Endothelial cell of umbilical vein (primary cell): ENCODE data around the gene CRYL1. TPM values are rescaled to one million over a fixed set of nuclear protein-coding genes. Genes with fewer than 3 reads are reported as not detected.

Experiments
- BruUV-seq: library from RNA; stranded (reverse); fragments of 400-500 nt; replicated peaks from 2 replicates; lab custom pipeline; 2021; lab: Mats Ljungman, UMichigan
- CTCF ChIA-PET: fragments of 300-600, 350-600 bp; sonication (Branson Sonifier 250); formaldehyde crosslinking; loops from one replicate; lab custom pipeline; 2021; ENCODE audit warnings: antibody characterized with exemption, inconsistent platforms; lab: Charles Lee
- POLR2A ChIA-PET: fragments of 300-600, 350-600 bp; sonication (Branson Sonifier 250); formaldehyde crosslinking; loops from one replicate; lab custom pipeline; 2021; ENCODE audit warnings: antibody characterized with exemption, inconsistent platforms; lab: Charles Lee
- DNase-seq: peaks from one replicate; pipeline ENCODE4 v3.0.0-alpha.2; 2011; ENCODE audit warnings: low read depth, low spot score
- FAIRE-seq: peaks from 2 replicates; lab custom pipeline; 2011; peaks lifted over from hg19 to GRCh38; lab: Jason Lieb, UNC
- H2AFZ ChIP-seq: 2 replicates; pipeline ENCODE4 v1.6.0; 2012; ENCODE audit warnings: low read depth, low read length, control low read depth, inconsistent platforms
- H3K27ac ChIP-seq: 2 replicates; pipeline ENCODE4 v1.5.1; 2011; ENCODE audit warnings: low read depth, mild to moderate bottlenecking, control low read depth, low read length, moderate library complexity; ENCODE audit not compliant: insufficient read depth
- H3K27me3 ChIP-seq, 2 experiments: 2 replicates each; pipeline versions ENCODE4 v1.6.0 to v1.6.1; 2011; ENCODE audit warnings: low read length in 2 of 2, mixed read lengths in 1 of 2; ENCODE audit not compliant: control insufficient read depth in 2 of 2, insufficient read depth in 2 of 2
- H3K36me3 ChIP-seq, 2 experiments: 2 replicates in 1 of 2; 3 replicates in 1 of 2; pipeline ENCODE4 v1.5.1; 2011; ENCODE audit warnings: low read length in 2 of 2, mild to moderate bottlenecking in 1 of 2, moderate library complexity in 1 of 2; ENCODE audit not compliant: control insufficient read depth in 2 of 2, insufficient read depth in 2 of 2; ENCODE audit errors: extremely low read depth in 1 of 2
- H3K4me1 ChIP-seq: 3 replicates; pipeline ENCODE4 v1.5.1; 2011; ENCODE audit warnings: mild to moderate bottlenecking, low read length; ENCODE audit not compliant: control insufficient read depth, insufficient read depth; ENCODE audit errors: extremely low read depth
- H3K4me2 ChIP-seq: 2 replicates; pipeline ENCODE4 v1.6.1; 2011; ENCODE audit warnings: low read length, control low read depth, mixed read lengths; ENCODE audit not compliant: insufficient read depth
- H3K4me3 ChIP-seq, 3 experiments: fragments of 200-600 bp in 1 of 3; sonication (generic), shearing (Covaris generic) in 1 of 3; replicated peaks in 1 of 3; 2 replicates each; pipeline ENCODE4 v1.5.1; 2011 to 2016; ENCODE audit warnings: control low read depth in 3 of 3, low read length in 3 of 3, mild to moderate bottlenecking in 2 of 3, inconsistent platforms in 1 of 3, low read depth in 1 of 3, moderate library complexity in 1 of 3; ENCODE audit not compliant: insufficient read depth in 1 of 3
- H3K79me2 ChIP-seq: 2 replicates; pipeline ENCODE4 v1.6.0; 2012; ENCODE audit warnings: low read length, inconsistent platforms; ENCODE audit not compliant: control insufficient read depth, insufficient read depth
- H3K9ac ChIP-seq: replicated peaks from 2 replicates; pipeline ENCODE3; 2011; ENCODE audit warnings: low read length, control low read depth; ENCODE audit not compliant: insufficient read depth; ENCODE audit errors: extremely low read depth
- H3K9me1 ChIP-seq: replicated peaks from 3 replicates; pipeline ENCODE4 v1.6.0; 2011; ENCODE audit warnings: mild to moderate bottlenecking, low read length; ENCODE audit not compliant: control insufficient read depth, insufficient read depth; ENCODE audit errors: extremely low read depth
- H3K9me3 ChIP-seq: replicated peaks from 2 replicates; pipeline ENCODE4 v1.5.1; 2012; ENCODE audit warnings: low read length, inconsistent platforms; ENCODE audit not compliant: control insufficient read depth, insufficient read depth
- H4K20me1 ChIP-seq: replicated peaks from 2 replicates; pipeline ENCODE3; 2011; ENCODE audit warnings: mild to moderate bottlenecking, low read length; ENCODE audit not compliant: control insufficient read depth, insufficient read depth; ENCODE audit errors: extremely low read depth
- CTCF ChIP-seq, 2 donors: IDR thresholded peaks; 1 replicate in 1 of 2; 2 replicates in 1 of 2; pipeline ENCODE4 v1.5.1; 2011; ENCODE audit warnings: low read length in 2 of 2, mild to moderate bottlenecking in 2 of 2, moderate library complexity in 2 of 2, control low read depth in 1 of 2, inconsistent platforms in 1 of 2, low read depth in 1 of 2; ENCODE audit not compliant: insufficient read depth in 1 of 2; ENCODE audit errors: extremely low read depth in 1 of 2
- EZH2 ChIP-seq: IDR thresholded peaks from 2 replicates; pipeline ENCODE4 v1.6.1; 2012; ENCODE audit warnings: borderline replicate concordance, low read depth, mild to moderate bottlenecking, moderate library complexity, low read length, inconsistent platforms; ENCODE audit not compliant: severe bottlenecking
- FOS ChIP-seq: IDR thresholded peaks from 2 replicates; pipeline ENCODE4 v1.6.1; 2011; ENCODE audit warnings: mild to moderate bottlenecking, low read length, moderate library complexity, borderline replicate concordance; ENCODE audit not compliant: insufficient read depth
- GATA2 ChIP-seq: IDR thresholded peaks from 2 replicates; pipeline ENCODE4 v1.7.0; 2011; ENCODE audit warnings: low read depth, mild to moderate bottlenecking, moderate library complexity, mixed read lengths, low read length; ENCODE audit not compliant: insufficient read length, insufficient read depth
- JUN ChIP-seq: IDR thresholded peaks from 2 replicates; pipeline ENCODE4 v1.6.1; 2011; ENCODE audit warnings: borderline replicate concordance, low read depth; ENCODE audit not compliant: insufficient read length, insufficient read depth
- MAX ChIP-seq: IDR thresholded peaks from 2 replicates; pipeline ENCODE4 v1.6.1; 2011; ENCODE audit not compliant: insufficient read depth, insufficient read length
- MYC ChIP-seq: IDR thresholded peaks from one replicate; pipeline ENCODE4 v1.6.1; 2011; ENCODE audit warnings: mild to moderate bottlenecking, low read depth, low read length
- POLR2A ChIP-seq: IDR thresholded peaks from 2 replicates; pipeline ENCODE4 v1.6.1; 2012; ENCODE audit warnings: low read depth, mild to moderate bottlenecking, control low read depth, low read length
- POLR2AphosphoS5 ChIP-seq: IDR thresholded peaks from 2 replicates; pipeline ENCODE4 v1.6.1; 2012; ENCODE audit warnings: low read depth, mild to moderate bottlenecking, control low read depth, low read length, moderate library complexity; ENCODE audit not compliant: insufficient read depth
- dilution Hi-C: fragments of 300-500 bp; cut with MboI; formaldehyde crosslinking; loops from one replicate; pipeline ENCODE4 v1.15.0; 2019; ENCODE audit warnings: low sequenced_read_pairs; ENCODE audit not compliant: extremely low pct_ligation_motif_present
- intact Hi-C: fragments of 100-400 bp; cut with micrococcal nuclease; formaldehyde crosslinking; loops from one replicate; pipeline ENCODE4 v1.10.0; 2022
- polyA plus RNA-seq, 4 experiments: library from polyadenylated mRNA; depleted of rRNA in 3 of 4; stranded (reverse) in 3 of 4; unstranded in 1 of 4; fragments of >200 nt; gene quantifications; 2 replicates each; pipeline versions ENCODE4 v1.2.1 to v1.2.3, GENCODE V29; 2011 to 2012; ENCODE audit warnings: missing spikeins in 1 of 4
- total RNA-seq: library from RNA; stranded (reverse); gene quantifications from 2 replicates; pipeline ENCODE4 v1.2.3, GENCODE V29; 2021

Gene CRYL1
- total and polyA plus RNA-seq, 2 donors (not counting 3 experiments of a cell fraction or from before 2014, with no cell fraction given): 13.9 to 39.0 TPM

GRCh38 chr13:20465218-20465879 lies 60.3 kb downstream of the CRYL1 start:
- Histone ChIP-seq H3K4me1 (no peaks in the 10 kb centered on the region), H2AFZ (no peak overlapping the region), H3K9me1 (no peaks in the 10 kb centered on the region), H3K79me2 (no peaks in the 10 kb centered on the region), H4K20me1 (no peaks in the 10 kb centered on the region), H3K4me2 (no peak overlapping the region), H3K36me3 (no peaks in the 10 kb centered on the region), H3K9ac (no peak overlapping the region), H3K27ac (no peak overlapping the region), H3K9me3 (no peaks in the 10 kb centered on the region), H3K4me3 (no peak overlapping the region), H3K27me3 (no peaks in the 10 kb centered on the region)
- TF ChIP-seq JUN (no peak), FOS (no peak), EZH2 (no peak), POLR2A (no peak)
- DNase-seq (no peak), FAIRE-seq (no peak)
- ChIA-PET CTCF (no interaction called here), POLR2A (no interaction called here)
- intact Hi-C loops: no loop called here
- dilution Hi-C loops: no loop called here
- BruUV-seq: no TSS peak

GRCh38 chr13:20462921-20463320 lies 62.7 kb downstream of the CRYL1 start:
- TF ChIP-seq POLR2AphosphoS5 (no peak), JUN (no peak), CTCF (IDR thresholded peaks at IDR 0.05; ENCODE audit: extremely low read depth in 1 of 2, insufficient read depth in 1 of 2, low read depth in 1 of 2, low read length in 2 of 2) (no peak), FOS (no peak), EZH2 (no peak), POLR2A (no peak), GATA2 (no peak), MYC (no peak), MAX (no peak)
- DNase-seq: no peak
- H3K36me3 ChIP-seq: no peaks in the 10 kb centered on the region
- intact Hi-C loops (no loop called here), dilution Hi-C loops (no loop called here)
- BruUV-seq: no TSS peak
- no peaks in the 10 kb centered on the region for H3K4me1 ChIP-seq
- no peak overlapping the region for H3K9ac ChIP-seq
- no peaks in the 10 kb centered on the region for H3K9me3 ChIP-seq
- no peak for FAIRE-seq
- ChIA-PET POLR2A (no interaction called here), CTCF (no interaction called here)
- no peak overlapping the region for H3K27ac ChIP-seq
- no peaks in the 10 kb centered on the region for H3K79me2 ChIP-seq
- no peaks in the 10 kb centered on the region for H3K9me1 ChIP-seq
- H2AFZ ChIP-seq: no peak overlapping the region
- no peak overlapping the region for H3K4me3 ChIP-seq
- no peak overlapping the region for H3K4me2 ChIP-seq
- no peaks in the 10 kb centered on the region for H4K20me1 ChIP-seq
- no peaks in the 10 kb centered on the region for H3K27me3 ChIP-seq
